Stomach (tissue), 9 donors: ENCODE data around the gene SLC25A13. TPM values are rescaled to one million over a fixed set of nuclear protein-coding genes. Genes with fewer than 3 reads are reported as not detected.

Experiments used
- DNase-seq, 2 donors: peaks; one replicate each; pipeline versions ENCODE4 v3.0.0 to v3.0.0-alpha.2; 2013 to 2019
- H3K27ac ChIP-seq, 5 donors: fragments of 200-600 bp in 4 of 5; sonication (generic) in 4 of 5; one replicate each; pipeline ENCODE4 v1.5.1; 2013 to 2019; ENCODE audit warnings: mild to moderate bottlenecking in 1 of 5, moderate library complexity in 1 of 5
- H3K27me3 ChIP-seq, 3 donors: fragments of 200-600 bp; sonication (generic); one replicate each; pipeline ENCODE4 v1.5.1; 2017 to 2019; ENCODE audit warnings: mixed run types in 1 of 3
- H3K36me3 ChIP-seq, 4 donors: fragments of 200-600 bp; sonication (generic); 1 replicate in 3 of 4; 2 replicates in 1 of 4; pipeline ENCODE4 v1.5.1; 2016 to 2019
- H3K4me1 ChIP-seq, 4 donors: fragments of 200-600 bp; sonication (generic); one replicate each; pipeline ENCODE4 v1.5.1; 2016 to 2019
- H3K4me3 ChIP-seq, 4 donors: fragments of 200-600 bp; sonication (generic) in 3 of 4; one replicate each; pipeline ENCODE4 v1.5.1; 2016 to 2019; ENCODE audit warnings: mild to moderate bottlenecking in 1 of 4
- H3K9me3 ChIP-seq, 4 donors: fragments of 200-600 bp; sonication (generic); one replicate each; pipeline ENCODE4 v1.5.1; 2016 to 2019
- EP300 ChIP-seq: sonication (generic); formaldehyde crosslinking; IDR thresholded peaks from one replicate; pipeline ENCODE4 v1.6.1; 2017; ENCODE audit warnings: antibody characterized with exemption
- POLR2A ChIP-seq, 4 donors: fragments of 450-650 bp; IDR thresholded peaks; one replicate each; pipeline ENCODE4 v1.6.1; 2016; ENCODE audit warnings: antibody characterized with exemption in 4 of 4, control low read depth in 2 of 4, mild to moderate bottlenecking in 1 of 4, moderate library complexity in 1 of 4
- POLR2AphosphoS5 ChIP-seq, 3 donors: sonication (generic); formaldehyde crosslinking; IDR thresholded peaks; one replicate each; pipeline ENCODE4 v1.6.1; 2016; ENCODE audit warnings: antibody characterized with exemption in 3 of 3
- WGBS, 5 donors: extraction: QIAGEN DNeasy Blood & Tissue Kit in 3 of 5; methylation state at CpG; one replicate each; pipeline versions ENCODE4 v1.1.5 to v1.1.7; 2013 to 2018; 5-methylcytosine and 5-hydroxymethylcytosine counted together
- intact Hi-C: fragments of 100-400 bp; cut with DNase I; formaldehyde crosslinking; loops from one replicate; pipeline ENCODE4 v1.15.1; 2023; ENCODE audit warnings: low total_unique reads
- polyA plus RNA-seq, 3 donors: library from polyadenylated mRNA; stranded (reverse); fragments of 200-250 nt; gene quantifications; one replicate each; pipeline ENCODE4 v1.2.3, GENCODE V29; 2013
- total RNA-seq, 5 donors: library from RNA; depleted of rRNA; stranded (reverse); fragments of >200 nt; gene quantifications; one replicate each; pipeline versions ENCODE4 v1.1.0 to v1.2.3, GENCODE V29; 2014 to 2016
- TF ChIP-seq, protein P1 (sequence below), 7 experiments: fragments of 450-650 bp in 4 of 7; fragments of 200-600 bp in 3 of 7; sonication (generic) in 3 of 7; IDR thresholded peaks; one replicate each; pipeline ENCODE4 v1.5.1; 2016 to 2019; ENCODE audit warnings: antibody characterized with exemption in 7 of 7, control low read depth in 2 of 7, mild to moderate bottlenecking in 1 of 7
- donor health status: healthy with polysubstance abuse.
- donor health status: Bipolar disorder and iron deficiency.
- donor health status: healthy.

The SLC25A13 gene
- total and polyA plus RNA-seq, 8 donors = 4.1 to 72.0 (median 12.0) TPM

DNA sequence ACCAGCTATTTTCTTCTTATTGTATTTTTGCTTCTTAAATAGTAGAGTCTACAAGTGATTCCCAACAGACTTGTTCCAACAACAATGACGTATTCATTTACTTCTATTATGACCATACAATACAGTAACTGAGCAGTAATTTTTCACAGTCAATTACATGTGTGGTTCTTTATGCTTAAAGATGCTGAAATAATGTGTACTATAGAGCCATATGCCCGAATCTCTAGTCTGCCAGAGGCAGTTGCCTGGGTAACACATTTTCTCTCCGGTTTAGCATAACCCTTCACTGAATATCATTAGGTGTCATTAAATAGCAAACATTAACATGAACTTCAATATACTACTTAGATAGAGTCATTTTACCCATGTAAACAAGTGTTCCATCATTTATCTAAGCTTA is 75.0 kb downstream of the SLC25A13 start:
- intact Hi-C loops = no loop called here
- TF ChIP-seq POLR2AphosphoS5 (IDR thresholded peaks at IDR 0.05) (no peak), EP300 (no peak), POLR2A (IDR thresholded peaks at IDR 0.05) (no peak)
- TF ChIP-seq, protein P1, sequence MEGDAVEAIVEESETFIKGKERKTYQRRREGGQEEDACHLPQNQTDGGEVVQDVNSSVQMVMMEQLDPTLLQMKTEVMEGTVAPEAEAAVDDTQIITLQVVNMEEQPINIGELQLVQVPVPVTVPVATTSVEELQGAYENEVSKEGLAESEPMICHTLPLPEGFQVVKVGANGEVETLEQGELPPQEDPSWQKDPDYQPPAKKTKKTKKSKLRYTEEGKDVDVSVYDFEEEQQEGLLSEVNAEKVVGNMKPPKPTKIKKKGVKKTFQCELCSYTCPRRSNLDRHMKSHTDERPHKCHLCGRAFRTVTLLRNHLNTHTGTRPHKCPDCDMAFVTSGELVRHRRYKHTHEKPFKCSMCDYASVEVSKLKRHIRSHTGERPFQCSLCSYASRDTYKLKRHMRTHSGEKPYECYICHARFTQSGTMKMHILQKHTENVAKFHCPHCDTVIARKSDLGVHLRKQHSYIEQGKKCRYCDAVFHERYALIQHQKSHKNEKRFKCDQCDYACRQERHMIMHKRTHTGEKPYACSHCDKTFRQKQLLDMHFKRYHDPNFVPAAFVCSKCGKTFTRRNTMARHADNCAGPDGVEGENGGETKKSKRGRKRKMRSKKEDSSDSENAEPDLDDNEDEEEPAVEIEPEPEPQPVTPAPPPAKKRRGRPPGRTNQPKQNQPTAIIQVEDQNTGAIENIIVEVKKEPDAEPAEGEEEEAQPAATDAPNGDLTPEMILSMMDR (IDR thresholded peaks at IDR 0.05) = no peak

DNA sequence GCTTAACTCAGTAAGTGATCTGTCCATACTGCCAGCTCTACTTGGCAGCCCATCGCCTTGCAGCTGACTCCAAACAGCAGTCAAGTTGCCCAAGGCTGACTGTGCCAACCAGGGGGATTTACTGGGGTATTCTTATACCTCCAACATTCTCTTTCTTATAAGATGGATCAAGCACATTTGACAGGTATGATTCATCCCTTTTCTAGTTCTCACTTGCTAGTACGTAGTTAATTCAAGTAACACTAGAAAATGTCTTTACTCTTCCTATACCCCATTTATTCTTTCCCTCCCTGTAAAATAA is 77.0 kb downstream of the SLC25A13 start:
- no peaks in the 10 kb centered on the region for H3K9me3 ChIP-seq
- intact Hi-C loops = no loop called here
- 84 to 98% (median 96%) methylated on average over 2 of the region's 2 CpGs for WGBS, 5 donors
- no peaks in the 10 kb centered on the region for H3K36me3 ChIP-seq
- TF ChIP-seq EP300 = no peak
- TF ChIP-seq, protein P1 (IDR thresholded peaks at IDR 0.05) = no peak
- TF ChIP-seq POLR2A (IDR thresholded peaks at IDR 0.05) = no peak
- TF ChIP-seq POLR2AphosphoS5 (IDR thresholded peaks at IDR 0.05) = no peak
- peaks cover 0 to 8% (median 0%) of the 10 kb centered on the region in 4 donors for H3K4me1 ChIP-seq
- no peaks in the 10 kb centered on the region for H3K27me3 ChIP-seq
- H3K4me3 ChIP-seq = no peak overlapping the region
- no peak overlapping the region for H3K27ac ChIP-seq
- DNase-seq = no peak

More for the DNA sequence above, 75.0 kb downstream of the SLC25A13 start:
- Histone ChIP-seq H3K4me3 (no peak overlapping the region), H3K36me3 (no peaks in the 10 kb centered on the region), H3K4me1 (peaks cover 0 to 3% (median 0%) of the 10 kb centered on the region in 4 donors), H3K27ac (no peak overlapping the region), H3K27me3 (no peaks in the 10 kb centered on the region), H3K9me3 (no peaks in the 10 kb centered on the region)
- DNase-seq = peak in 1 of 2 donors; percentile 26
- 86 to 92% (median 90%) methylated on average over 3 of the region's 3 CpGs for WGBS, 5 donors

DNA sequence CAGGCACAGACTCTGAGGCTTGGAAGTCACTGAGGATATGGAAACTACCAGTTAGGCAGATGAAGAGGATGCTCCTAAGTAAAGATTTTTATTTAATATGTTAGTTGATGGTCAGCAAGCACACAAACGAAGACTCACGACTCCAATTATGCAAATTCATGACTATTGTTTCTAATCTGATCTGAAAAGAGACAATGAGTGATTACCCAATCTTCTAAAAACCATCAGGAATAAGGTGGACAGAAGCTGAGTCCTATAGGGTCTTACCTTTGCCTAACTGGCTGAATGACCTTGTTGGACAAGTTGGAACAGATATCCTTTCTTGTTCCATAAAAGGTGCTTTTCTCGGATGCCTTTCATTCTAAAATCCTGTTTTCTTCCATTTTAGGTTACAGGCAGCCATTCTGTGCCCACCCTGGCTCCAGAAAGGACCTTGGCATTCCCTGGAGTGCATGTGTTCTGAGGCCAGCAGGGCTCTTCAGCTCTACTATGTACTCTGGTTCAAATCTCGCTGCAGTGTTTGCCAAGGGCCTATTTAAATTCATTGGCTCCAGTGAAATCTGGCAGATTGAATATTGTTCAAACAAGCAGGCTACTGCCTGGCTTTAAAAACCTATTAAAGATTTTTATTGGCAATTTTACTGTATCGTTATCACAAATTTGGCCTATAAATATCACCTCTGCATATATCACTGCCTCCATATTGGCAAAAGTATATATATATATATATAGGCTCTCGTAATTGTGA is 77.5 kb downstream of the SLC25A13 start:
- Histone ChIP-seq H3K27me3 (no peaks in the 10 kb centered on the region), H3K27ac (no peak overlapping the region), H3K36me3 (no peaks in the 10 kb centered on the region), H3K4me1 (peaks cover 0 to 12% (median 0%) of the 10 kb centered on the region in 4 donors), H3K4me3 (no peak overlapping the region), H3K9me3 (no peaks in the 10 kb centered on the region)
- intact Hi-C loops = no loop called here
- TF ChIP-seq POLR2A (IDR thresholded peaks at IDR 0.05) (no peak), EP300 (no peak), POLR2AphosphoS5 (IDR thresholded peaks at IDR 0.05) (no peak)
- TF ChIP-seq, protein P1 (IDR thresholded peaks at IDR 0.05) = no peak
- 73 to 83% (median 79%) methylated on average over 6 of the region's 6 CpGs for WGBS, 5 donors
- no peak for DNase-seq

DNA sequence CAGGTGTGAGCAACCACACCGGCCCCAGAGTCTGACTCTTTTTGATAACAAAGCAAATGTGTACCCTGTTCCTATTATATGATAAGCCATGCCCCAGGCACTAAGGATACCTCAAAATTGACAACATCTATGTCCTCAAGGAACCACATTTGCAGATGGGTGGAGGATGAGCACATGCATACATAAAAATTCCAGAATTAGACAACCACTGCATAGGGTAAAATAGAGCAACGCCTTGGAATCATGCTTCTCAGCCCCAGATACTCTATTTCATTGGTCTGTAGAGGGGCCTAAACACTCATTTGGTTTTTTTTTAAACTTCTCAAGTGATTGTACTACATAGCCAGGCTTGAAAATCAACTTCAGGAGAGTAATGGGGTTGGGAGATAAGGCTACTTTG is 78.7 kb downstream of the SLC25A13 start:
- H3K4me3 ChIP-seq = no peak overlapping the region
- H3K36me3 ChIP-seq = no peaks in the 10 kb centered on the region
- no peaks in the 10 kb centered on the region for H3K9me3 ChIP-seq
- TF ChIP-seq EP300 = no peak
- TF ChIP-seq, protein P1 (IDR thresholded peaks at IDR 0.05) = no peak
- TF ChIP-seq POLR2AphosphoS5 (IDR thresholded peaks at IDR 0.05) = no peak
- TF ChIP-seq POLR2A (IDR thresholded peaks at IDR 0.05) = no peak
- WGBS, 5 donors = 77 to 91% (median 78%) methylated on average over 2 of the region's 2 CpGs
- no peak overlapping the region for H3K27ac ChIP-seq
- H3K4me1 ChIP-seq = peaks cover 0 to 12% (median 0%) of the 10 kb centered on the region in 4 donors
- H3K27me3 ChIP-seq = no peaks in the 10 kb centered on the region
- intact Hi-C loops = no loop called here
- no peak for DNase-seq
